GM12891 (cell line): ENCODE data around the gene MYORG.
"Not testable (repeated sequence)": the region's sequence is repeated elsewhere in the genome, so short reads cannot be mapped to it uniquely, and the experiment has no call there.

Experiments
- PAX5 ChIP-seq: IDR thresholded peaks from 2 replicates; pipeline ENCODE4 v1.6.1; 2011; ENCODE audit warnings: low read length, moderate library complexity, mild to moderate bottlenecking; ENCODE audit not compliant: insufficient read depth, severe bottlenecking
- POLR2A ChIP-seq: IDR thresholded peaks from 2 replicates; pipeline ENCODE4 v1.6.1; 2011; ENCODE audit warnings: low read depth, low read length, control low read depth
- POLR2AphosphoS5 ChIP-seq: IDR thresholded peaks from 2 replicates; pipeline ENCODE4 v1.6.1; 2011; ENCODE audit warnings: low read depth, low read length, control low read depth
- POU2F2 ChIP-seq: IDR thresholded peaks from 2 replicates; pipeline ENCODE4 v1.6.1; 2011; ENCODE audit warnings: low read depth, mild to moderate bottlenecking, control low read depth, low read length, moderate library complexity
- SPI1 ChIP-seq: IDR thresholded peaks from 2 replicates; pipeline ENCODE4 v1.6.1; 2011; ENCODE audit warnings: low read depth, low read length, control low read depth
- TAF1 ChIP-seq: IDR thresholded peaks from 2 replicates; pipeline ENCODE4 v1.6.1; 2011; ENCODE audit warnings: low read depth, low read length, control low read depth

DNA sequence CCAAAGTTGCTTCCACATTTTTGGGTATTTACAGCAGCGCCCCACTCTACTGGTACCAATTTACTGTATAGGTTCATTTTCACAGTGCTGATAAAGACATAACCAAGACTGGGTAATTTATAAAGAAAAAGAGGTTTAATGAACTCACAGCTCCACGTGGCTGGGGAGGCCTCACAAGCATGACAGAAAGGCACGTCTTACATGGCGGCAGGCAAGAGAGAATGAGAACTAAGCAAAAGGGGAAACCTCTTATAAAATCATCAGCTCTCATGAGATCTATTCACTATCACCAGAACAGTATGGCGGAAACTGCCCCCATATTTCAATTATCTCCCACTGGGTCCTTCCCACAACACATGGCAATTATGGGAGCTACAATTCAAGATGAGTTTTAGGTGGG is 7.9 kb downstream of the MYORG start:
- TF ChIP-seq POLR2AphosphoS5, POLR2A, TAF1, PAX5, POU2F2, SPI1: not testable (repeated sequence)
